Measurements from ENCODE around the gene EVA1A.

EVA1A gene

GRCh38 chr2:75595541-75596395 is 35.0 kb upstream of the EVA1A start:
- Histone ChIP-seq H3K9me3 (ENCODE audit: insufficient read depth, low read depth, low read length) (no peaks in the 10 kb centered on the region), H3F3A (ENCODE audit: low read depth) (no peaks in the 10 kb centered on the region), H2AFZ (ENCODE audit: low read length) (no peak overlapping the region), H3K79me2 (ENCODE audit: insufficient read depth, low read length) (no peaks in the 10 kb centered on the region), H3K9me2 (replicated peaks; ENCODE audit: low read depth, low read length) (no peaks in the 10 kb centered on the region), H3K27me3 (ENCODE audit: insufficient read depth, low read length, poor library complexity, severe bottlenecking) (no peaks in the 10 kb centered on the region), H3K4me2 (ENCODE audit: low read depth, low read length, poor library complexity, severe bottlenecking) (no peak overlapping the region), H3K9ac (ENCODE audit: low read depth, low read length, poor library complexity, severe bottlenecking) (no peak overlapping the region), H3K36me3 (ENCODE audit: insufficient read depth, low read length) (no peaks in the 10 kb centered on the region), H3K4me1 (ENCODE audit: insufficient read depth, low read length, poor library complexity, severe bottlenecking) (no peaks in the 10 kb centered on the region), H4K20me1 (ENCODE audit: insufficient read depth, low read length, poor library complexity, severe bottlenecking) (no peaks in the 10 kb centered on the region), H3K4me3 (ENCODE audit: low read length, poor library complexity, severe bottlenecking) (no peak overlapping the region)
- TF ChIP-seq, protein P1, sequence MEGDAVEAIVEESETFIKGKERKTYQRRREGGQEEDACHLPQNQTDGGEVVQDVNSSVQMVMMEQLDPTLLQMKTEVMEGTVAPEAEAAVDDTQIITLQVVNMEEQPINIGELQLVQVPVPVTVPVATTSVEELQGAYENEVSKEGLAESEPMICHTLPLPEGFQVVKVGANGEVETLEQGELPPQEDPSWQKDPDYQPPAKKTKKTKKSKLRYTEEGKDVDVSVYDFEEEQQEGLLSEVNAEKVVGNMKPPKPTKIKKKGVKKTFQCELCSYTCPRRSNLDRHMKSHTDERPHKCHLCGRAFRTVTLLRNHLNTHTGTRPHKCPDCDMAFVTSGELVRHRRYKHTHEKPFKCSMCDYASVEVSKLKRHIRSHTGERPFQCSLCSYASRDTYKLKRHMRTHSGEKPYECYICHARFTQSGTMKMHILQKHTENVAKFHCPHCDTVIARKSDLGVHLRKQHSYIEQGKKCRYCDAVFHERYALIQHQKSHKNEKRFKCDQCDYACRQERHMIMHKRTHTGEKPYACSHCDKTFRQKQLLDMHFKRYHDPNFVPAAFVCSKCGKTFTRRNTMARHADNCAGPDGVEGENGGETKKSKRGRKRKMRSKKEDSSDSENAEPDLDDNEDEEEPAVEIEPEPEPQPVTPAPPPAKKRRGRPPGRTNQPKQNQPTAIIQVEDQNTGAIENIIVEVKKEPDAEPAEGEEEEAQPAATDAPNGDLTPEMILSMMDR (conservative IDR thresholded peaks at IDR 0.05; ENCODE audit: low read length), result no peak
- TF ChIP-seq EZH2phosphoT487 (IDR thresholded peaks at IDR 0.05; ENCODE audit: borderline replicate concordance), result no peak

DNA sequence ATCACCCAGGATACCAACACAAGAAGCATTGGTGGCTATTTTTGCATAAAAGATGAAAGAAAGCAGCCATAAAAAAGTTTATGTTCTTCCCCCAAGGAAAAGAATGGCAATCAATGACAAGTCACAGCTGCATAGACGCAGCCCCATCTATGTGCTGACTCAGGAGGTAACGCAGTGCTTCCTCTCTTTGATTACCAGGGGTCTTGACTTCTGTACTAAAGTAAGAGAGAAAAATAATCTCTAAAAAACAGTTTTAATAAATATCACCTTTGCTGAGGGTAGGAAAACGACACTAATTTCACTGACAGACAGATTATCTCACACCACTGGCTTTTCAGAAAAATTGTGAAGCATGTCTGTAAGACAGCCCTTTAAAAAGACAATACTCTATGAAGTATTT is 33.9 kb upstream of the EVA1A start:
- H3K27me3 ChIP-seq (ENCODE audit: insufficient read depth, low read length, poor library complexity, severe bottlenecking), result no peaks in the 10 kb centered on the region
- H3K9me2 ChIP-seq (replicated peaks; ENCODE audit: low read depth, low read length), result no peaks in the 10 kb centered on the region
- no peak overlapping the region for H3K4me2 ChIP-seq (ENCODE audit: low read depth, low read length, poor library complexity, severe bottlenecking)
- H3K4me3 ChIP-seq (ENCODE audit: low read length, poor library complexity, severe bottlenecking), result no peak overlapping the region
- no peak overlapping the region for H2AFZ ChIP-seq (ENCODE audit: low read length)
- H3K36me3 ChIP-seq (ENCODE audit: insufficient read depth, low read length), result no peaks in the 10 kb centered on the region
- no peaks in the 10 kb centered on the region for H3K9me3 ChIP-seq (ENCODE audit: insufficient read depth, low read depth, low read length)
- no peaks in the 10 kb centered on the region for H3K4me1 ChIP-seq (ENCODE audit: insufficient read depth, low read length, poor library complexity, severe bottlenecking)
- no peak overlapping the region for H3K9ac ChIP-seq (ENCODE audit: low read depth, low read length, poor library complexity, severe bottlenecking)
- H4K20me1 ChIP-seq (ENCODE audit: insufficient read depth, low read length, poor library complexity, severe bottlenecking), result no peaks in the 10 kb centered on the region
- H3F3A ChIP-seq (ENCODE audit: low read depth), result no peaks in the 10 kb centered on the region
- H3K79me2 ChIP-seq (ENCODE audit: insufficient read depth, low read length), result no peaks in the 10 kb centered on the region
- TF ChIP-seq EZH2phosphoT487 (IDR thresholded peaks at IDR 0.05; ENCODE audit: borderline replicate concordance), result no peak
- TF ChIP-seq, protein P1 (conservative IDR thresholded peaks at IDR 0.05; ENCODE audit: low read length), result no peak

DNA sequence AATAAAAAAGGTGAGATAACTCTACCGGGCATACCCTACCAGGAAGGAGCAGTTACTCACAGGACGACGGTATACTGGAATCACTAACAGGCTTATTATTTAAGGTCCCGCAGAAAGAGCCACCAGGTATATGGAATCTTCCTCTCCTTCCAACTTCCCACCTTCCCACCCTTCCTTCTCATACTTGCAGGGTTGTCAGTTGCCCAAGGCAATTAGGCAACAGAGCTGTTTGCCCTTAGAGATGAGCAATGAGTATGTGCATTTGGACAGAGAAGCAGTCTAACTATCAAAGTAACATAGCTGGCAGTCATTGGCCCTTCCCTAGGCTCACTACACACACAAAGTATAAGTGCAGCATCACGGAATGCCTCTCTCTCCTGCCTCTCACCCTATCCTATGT is 32.1 kb upstream of the EVA1A start:
- Histone ChIP-seq H3K9me3 (ENCODE audit: insufficient read depth, low read depth, low read length) (no peaks in the 10 kb centered on the region), H4K20me1 (ENCODE audit: insufficient read depth, low read length, poor library complexity, severe bottlenecking) (no peaks in the 10 kb centered on the region), H3K9me2 (replicated peaks; ENCODE audit: low read depth, low read length) (no peaks in the 10 kb centered on the region), H3K4me1 (ENCODE audit: insufficient read depth, low read length, poor library complexity, severe bottlenecking) (no peaks in the 10 kb centered on the region), H3K4me3 (ENCODE audit: low read length, poor library complexity, severe bottlenecking) (no peak overlapping the region), H3K79me2 (ENCODE audit: insufficient read depth, low read length) (no peaks in the 10 kb centered on the region), H3K36me3 (ENCODE audit: insufficient read depth, low read length) (no peaks in the 10 kb centered on the region), H3K27me3 (ENCODE audit: insufficient read depth, low read length, poor library complexity, severe bottlenecking) (no peaks in the 10 kb centered on the region), H3F3A (ENCODE audit: low read depth) (no peaks in the 10 kb centered on the region), H3K4me2 (ENCODE audit: low read depth, low read length, poor library complexity, severe bottlenecking) (no peak overlapping the region), H3K9ac (ENCODE audit: low read depth, low read length, poor library complexity, severe bottlenecking) (no peak overlapping the region), H2AFZ (ENCODE audit: low read length) (no peak overlapping the region)
- TF ChIP-seq, protein P1 (conservative IDR thresholded peaks at IDR 0.05; ENCODE audit: low read length), result no peak
- TF ChIP-seq EZH2phosphoT487 (IDR thresholded peaks at IDR 0.05; ENCODE audit: borderline replicate concordance), result no peak
